Measurements from ENCODE around the gene OR5K4.
"Not testable (repeated sequence)": the region's sequence is repeated elsewhere in the genome, so short reads cannot be mapped to it uniquely, and the experiment has no call there.

The OR5K4 gene

DNA sequence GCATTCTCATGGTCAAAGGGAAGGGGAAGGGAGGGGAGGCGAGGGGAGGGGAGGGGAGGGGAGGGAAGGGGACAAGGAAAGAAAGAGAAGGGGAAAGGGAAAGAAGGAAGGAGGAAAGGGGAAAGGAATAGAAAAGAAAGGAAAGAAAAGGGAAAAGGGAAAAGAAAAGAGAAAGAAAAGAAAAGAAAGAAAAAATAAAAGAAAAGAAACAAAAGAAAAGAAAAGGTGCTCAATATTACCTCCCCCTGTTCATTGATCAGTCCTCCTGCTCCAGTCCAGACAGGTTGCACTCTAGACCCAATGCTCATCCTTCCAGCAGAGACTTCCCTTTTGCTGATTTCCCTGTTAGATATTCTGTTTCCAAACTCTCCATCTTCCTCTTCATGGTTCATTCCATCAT lies 18.8 kb downstream of the OR5K4 start:
- no peak for DNase-seq

DNA sequence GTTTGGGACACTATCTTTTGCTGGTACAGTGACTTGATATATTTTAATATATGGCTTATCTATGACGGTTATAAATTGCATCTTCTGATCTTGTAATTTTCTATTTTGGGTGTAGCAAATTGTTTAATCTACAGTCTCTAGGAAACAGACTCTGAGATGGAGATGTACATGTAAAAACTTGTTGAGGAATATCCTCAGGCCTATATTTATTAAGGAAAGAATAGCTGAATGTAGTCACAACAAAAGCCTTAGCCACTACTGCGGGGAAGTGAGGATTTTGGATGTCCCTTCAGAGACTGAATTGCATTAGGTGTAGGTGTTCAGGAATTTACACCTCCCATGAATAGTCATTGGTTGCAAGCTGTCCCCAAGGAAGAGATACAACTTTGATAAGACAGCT lies 23.0 kb downstream of the OR5K4 start:
- no peak for DNase-seq

DNA sequence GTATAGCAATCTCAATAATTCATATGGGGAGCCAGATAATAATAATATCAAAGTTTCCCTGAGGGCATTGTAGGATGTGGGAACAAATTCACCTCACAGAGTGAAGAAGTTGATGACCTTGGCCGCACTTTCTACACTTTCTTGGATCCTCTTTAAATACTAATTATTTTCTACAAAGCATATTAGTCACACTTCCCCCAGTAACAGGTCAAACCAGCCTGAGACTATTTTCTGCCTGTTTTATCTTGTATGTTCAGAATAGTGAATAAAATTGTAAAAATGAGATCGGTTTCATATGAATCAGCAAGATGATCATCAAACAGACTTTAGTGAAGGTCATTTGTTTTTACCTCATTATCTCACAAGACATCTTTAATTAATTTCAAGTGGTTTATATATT lies 34.5 kb downstream of the OR5K4 start:
- no peak for DNase-seq

DNA sequence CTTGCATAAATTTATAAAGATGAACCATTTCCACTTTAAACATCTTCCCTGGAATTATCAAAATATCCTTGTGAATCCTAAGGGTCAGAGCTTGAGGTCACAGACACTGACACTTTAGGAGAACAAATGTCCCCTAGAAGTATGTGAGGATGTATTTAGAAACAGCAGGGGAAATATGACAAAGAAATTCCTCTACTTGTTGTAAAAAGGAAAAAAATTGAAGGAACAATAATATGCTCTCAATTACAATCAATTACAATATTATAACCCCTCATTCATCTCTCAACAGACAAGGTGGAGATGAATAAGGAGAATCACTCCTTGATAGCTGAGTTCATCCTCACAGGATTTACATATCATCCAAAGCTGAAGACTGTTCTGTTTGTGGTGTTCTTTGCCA lies 36.7 kb downstream of the OR5K4 start, which contains the start of gene OR5K3:
OR5K3 (plus strand) TSS at position 301 of the 400 bp plus-strand sequence; CDS start at position 301, 0 bp downstream.
- no peak for DNase-seq

DNA sequence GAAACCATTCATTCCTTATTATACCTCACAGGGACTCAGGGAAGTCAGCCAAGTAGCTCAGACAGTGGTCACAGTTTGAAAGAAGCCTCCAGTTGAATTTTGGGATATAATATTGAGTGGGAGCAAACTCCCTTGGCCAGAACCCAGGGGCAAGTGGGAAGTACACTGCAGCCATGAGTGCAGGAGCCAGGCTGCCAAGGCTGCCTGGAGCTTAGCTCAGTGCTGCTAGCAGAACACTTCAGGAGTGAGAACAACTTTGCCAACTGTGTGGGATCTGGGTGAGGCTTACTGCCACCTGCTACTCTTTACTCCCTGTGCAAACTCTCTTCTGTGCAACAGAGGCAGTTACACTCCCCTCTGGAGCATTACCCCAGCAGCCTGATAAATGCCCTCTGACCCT lies 41.4 kb downstream of the OR5K4 start:
- no peak for DNase-seq

DNA sequence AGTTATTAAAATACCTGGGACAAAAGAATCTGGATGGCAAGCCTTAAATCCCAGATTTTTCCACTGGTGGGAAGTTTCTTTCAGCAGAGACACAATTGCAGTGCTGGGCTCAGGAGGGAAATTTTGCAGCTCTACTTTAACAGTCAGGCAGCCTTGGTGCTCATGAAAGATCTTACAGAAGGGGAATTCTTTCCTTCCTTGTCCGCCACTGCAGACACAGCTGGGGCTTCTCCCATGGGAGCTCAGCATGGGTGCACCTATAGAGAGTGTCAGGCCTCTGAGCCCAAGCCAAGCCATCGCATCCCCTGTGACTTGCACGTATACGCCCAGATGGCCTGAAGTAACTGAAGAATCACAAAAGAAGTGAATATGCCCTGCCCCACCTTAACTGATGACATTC lies 42.8 kb downstream of the OR5K4 start:
- not testable (repeated sequence) for DNase-seq

DNA sequence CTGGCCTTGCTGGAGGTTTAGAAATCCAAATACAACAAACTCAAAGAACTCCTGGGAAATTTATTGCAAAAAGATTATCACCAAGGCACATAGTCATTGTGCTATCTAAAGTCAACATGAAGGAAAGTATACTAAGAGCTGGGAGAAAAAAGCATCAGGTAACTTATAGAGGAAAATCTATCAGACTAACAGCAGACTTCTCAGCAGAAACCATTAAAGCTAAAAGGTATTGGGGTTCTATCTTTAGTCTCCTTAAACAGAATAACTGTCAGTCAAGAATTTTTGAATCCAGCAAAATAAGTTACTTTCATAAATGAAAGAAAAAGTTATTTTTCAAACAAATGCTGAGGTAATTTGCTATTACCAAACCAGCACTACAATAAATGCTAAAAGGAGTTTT lies 44.9 kb downstream of the OR5K4 start:
- DNase-seq: no peak

DNA sequence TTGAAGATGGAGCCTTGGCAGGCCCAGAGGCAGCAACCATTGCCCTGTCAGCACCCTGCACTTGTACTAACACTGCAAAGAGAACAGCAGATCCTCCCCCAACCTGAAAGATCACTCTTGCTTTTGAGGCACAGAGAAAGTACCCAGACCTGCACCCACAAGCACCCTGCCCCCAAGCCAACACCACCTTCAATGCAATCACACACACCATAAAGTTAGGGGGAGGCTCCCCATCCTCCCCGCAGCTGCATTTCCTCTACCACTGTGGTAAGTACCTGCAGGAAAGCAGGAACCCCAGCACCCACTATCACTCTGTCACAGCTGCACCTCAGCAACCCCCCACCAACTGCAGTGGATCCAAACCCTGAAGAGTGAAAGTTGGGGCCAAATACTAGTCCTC lies 48.9 kb downstream of the OR5K4 start:
- no peak for DNase-seq

DNA sequence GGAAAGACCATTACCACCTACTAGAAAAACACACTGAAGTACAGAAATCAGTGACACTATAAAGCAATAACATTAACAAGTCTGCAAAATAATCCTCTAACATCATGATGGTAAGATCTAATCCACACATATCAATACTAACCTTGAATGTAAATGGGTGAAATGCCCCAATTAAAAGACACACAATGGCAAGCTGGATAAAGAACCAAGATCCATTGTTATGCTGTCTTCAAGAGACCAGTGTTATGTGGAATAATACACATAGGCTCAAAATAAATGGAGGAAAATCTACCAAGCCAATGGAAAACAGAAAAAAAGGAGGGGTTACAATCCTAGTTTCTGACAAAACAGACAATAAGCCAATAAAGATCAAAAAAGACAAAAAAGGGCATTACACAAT lies 50.4 kb downstream of the OR5K4 start:
- no peak for DNase-seq

All from activated effector memory CD4-positive, alpha-beta T cell treated with Interleukin-2 at 50 U/mL for 16 hours (primary cell).